ENCODE results near the gene ATP5F1D.

ATP5F1D gene

DNA sequence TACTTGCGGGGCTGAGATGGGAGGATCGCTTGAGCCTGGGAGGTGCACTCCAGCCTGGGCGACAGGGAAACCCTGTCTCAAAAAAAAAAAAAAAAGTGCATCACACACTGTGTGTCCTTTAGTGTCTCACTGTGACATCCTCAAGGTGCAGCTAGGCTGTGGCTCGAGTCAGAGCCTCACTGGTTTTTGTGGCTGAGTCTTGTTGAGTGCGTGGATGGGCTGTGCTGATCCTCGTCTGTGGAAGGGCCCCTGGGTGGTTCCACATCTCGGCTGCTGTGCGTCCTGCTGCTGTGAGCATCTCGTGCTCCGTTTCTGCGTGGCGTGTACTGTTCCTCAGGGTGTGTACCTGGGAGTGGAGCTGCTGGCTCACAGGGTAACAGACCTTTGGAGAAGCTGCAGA, 24.8 kb upstream of the ATP5F1D start:
- no peak for TF ChIP-seq MYC (IDR thresholded peaks at IDR 0.05; ENCODE audit: low read depth, low read length)
- TF ChIP-seq, protein P1, sequence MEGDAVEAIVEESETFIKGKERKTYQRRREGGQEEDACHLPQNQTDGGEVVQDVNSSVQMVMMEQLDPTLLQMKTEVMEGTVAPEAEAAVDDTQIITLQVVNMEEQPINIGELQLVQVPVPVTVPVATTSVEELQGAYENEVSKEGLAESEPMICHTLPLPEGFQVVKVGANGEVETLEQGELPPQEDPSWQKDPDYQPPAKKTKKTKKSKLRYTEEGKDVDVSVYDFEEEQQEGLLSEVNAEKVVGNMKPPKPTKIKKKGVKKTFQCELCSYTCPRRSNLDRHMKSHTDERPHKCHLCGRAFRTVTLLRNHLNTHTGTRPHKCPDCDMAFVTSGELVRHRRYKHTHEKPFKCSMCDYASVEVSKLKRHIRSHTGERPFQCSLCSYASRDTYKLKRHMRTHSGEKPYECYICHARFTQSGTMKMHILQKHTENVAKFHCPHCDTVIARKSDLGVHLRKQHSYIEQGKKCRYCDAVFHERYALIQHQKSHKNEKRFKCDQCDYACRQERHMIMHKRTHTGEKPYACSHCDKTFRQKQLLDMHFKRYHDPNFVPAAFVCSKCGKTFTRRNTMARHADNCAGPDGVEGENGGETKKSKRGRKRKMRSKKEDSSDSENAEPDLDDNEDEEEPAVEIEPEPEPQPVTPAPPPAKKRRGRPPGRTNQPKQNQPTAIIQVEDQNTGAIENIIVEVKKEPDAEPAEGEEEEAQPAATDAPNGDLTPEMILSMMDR (IDR thresholded peaks at IDR 0.05; ENCODE audit: low read depth, low read length) = no peak
- no peak for TF ChIP-seq POLR2A (IDR thresholded peaks at IDR 0.05; ENCODE audit: extremely low read depth, insufficient read length)
- TF ChIP-seq, protein P2, sequence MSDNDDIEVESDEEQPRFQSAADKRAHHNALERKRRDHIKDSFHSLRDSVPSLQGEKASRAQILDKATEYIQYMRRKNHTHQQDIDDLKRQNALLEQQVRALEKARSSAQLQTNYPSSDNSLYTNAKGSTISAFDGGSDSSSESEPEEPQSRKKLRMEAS (IDR thresholded peaks at IDR 0.05; ENCODE audit: low read depth, low read length) = no peak
- DNase-seq (ENCODE audit: low read depth) = no peak
- no peak overlapping the region for H3K4me3 ChIP-seq (ENCODE audit: low read depth, low read length)

GRCh38 chr19:1217366-1217765, 24.2 kb upstream of the ATP5F1D start:
- DNase-seq (ENCODE audit: low read depth) = no peak
- no peak for TF ChIP-seq MYC (IDR thresholded peaks at IDR 0.05; ENCODE audit: low read depth, low read length)
- H3K4me3 ChIP-seq (ENCODE audit: low read depth, low read length) = no peak overlapping the region

DNA sequence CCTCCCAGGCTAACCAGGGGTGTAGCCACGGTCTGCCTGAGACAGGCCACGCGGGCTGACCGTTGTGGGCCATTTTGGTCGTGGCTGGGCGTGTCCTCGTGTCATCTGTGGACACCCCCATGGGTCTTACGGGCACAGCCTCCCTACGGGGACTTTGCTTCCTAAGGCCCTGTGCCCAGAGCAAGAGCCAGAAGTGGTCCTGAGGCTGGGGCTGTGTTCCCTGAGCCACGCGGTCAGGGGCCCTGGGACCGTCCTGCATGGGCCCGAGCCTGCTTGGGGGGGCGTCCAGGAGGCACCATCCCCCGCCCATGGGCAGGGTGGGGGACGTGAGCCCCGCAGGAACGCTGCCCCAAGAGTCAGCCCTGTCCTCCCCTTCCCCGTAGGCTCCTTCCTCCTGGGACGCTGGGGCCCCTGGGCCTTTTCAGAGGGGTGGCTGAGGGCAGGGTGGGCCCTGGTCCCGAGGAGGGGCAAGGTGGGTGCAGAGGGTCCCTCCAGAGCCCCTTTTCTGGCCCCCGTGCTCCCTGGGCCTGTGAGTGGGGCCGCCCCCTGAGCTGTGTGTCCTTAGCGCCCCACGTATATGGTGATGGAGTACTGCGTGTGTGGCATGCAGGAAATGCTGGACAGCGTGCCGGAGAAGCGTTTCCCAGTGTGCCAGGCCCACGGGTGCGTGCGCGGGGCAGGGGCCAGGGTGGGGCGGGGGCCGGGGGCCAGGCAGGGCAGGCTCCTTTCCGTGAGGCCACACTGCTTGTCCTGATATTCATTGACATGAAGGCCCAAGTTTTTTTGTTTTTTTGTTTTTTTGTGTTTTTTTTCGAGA, 22.6 kb upstream of the ATP5F1D start:
- H3K4me3 ChIP-seq (ENCODE audit: low read depth, low read length) = no peak overlapping the region
- DNase-seq (ENCODE audit: low read depth) = no peak
- TF ChIP-seq POLR2A (IDR thresholded peaks at IDR 0.05; ENCODE audit: extremely low read depth, insufficient read length) (no peak), MYC (IDR thresholded peaks at IDR 0.05; ENCODE audit: low read depth, low read length) (no peak)
- TF ChIP-seq, protein P2 (IDR thresholded peaks at IDR 0.05; ENCODE audit: low read depth, low read length) = no peak
- TF ChIP-seq, protein P1 (IDR thresholded peaks at IDR 0.05; ENCODE audit: low read depth, low read length) = no peak

- no peak for TF ChIP-seq POLR2A (IDR thresholded peaks at IDR 0.05; ENCODE audit: extremely low read depth, insufficient read length)
- TF ChIP-seq MYC (IDR thresholded peaks at IDR 0.05; ENCODE audit: low read depth, low read length) = no peak
- TF ChIP-seq, protein P1 (IDR thresholded peaks at IDR 0.05; ENCODE audit: low read depth, low read length) = no peak
- TF ChIP-seq, protein P2 (IDR thresholded peaks at IDR 0.05; ENCODE audit: low read depth, low read length) = no peak
- no peak overlapping the region for H3K4me3 ChIP-seq (ENCODE audit: low read depth, low read length)
These were observed 21.6 kb upstream of the ATP5F1D start for GRCh38 chr19:1219786-1220476.

DNA sequence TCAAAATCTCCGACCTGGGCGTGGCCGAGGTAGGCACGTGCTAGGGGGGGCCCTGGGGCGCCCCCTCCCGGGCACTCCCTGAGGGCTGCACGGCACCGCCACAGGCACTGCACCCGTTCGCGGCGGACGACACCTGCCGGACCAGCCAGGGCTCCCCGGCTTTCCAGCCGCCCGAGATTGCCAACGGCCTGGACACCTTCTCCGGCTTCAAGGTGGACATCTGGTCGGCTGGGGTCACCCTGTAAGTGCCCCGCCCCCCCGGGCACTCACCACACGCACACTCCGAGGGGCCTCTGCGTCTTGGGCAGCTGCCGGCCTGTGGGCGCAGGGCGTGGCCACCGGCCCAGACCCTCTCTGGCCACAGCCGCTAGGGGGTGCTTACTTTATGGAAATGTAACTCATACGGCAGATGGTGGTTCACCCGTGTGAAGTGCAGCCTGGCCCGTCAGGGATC, 21.0 kb upstream of the ATP5F1D start:
- TF ChIP-seq, protein P2 (IDR thresholded peaks at IDR 0.05; ENCODE audit: low read depth, low read length) = no peak
- TF ChIP-seq POLR2A (IDR thresholded peaks at IDR 0.05; ENCODE audit: extremely low read depth, insufficient read length) = no peak
- no peak for TF ChIP-seq MYC (IDR thresholded peaks at IDR 0.05; ENCODE audit: low read depth, low read length)
- TF ChIP-seq, protein P1 (IDR thresholded peaks at IDR 0.05; ENCODE audit: low read depth, low read length) = no peak
- no peak for DNase-seq (ENCODE audit: low read depth)
- no peak overlapping the region for H3K4me3 ChIP-seq (ENCODE audit: low read depth, low read length)

More at GRCh38 chr19:1219786-1220476, 21.6 kb upstream of the ATP5F1D start:
- no peak for DNase-seq (ENCODE audit: low read depth)

Data from NB4 (cell line).